K562 (cell line): ENCODE results near the gene FAM83G. TPM values are rescaled to one million over a fixed set of nuclear protein-coding genes. Genes with fewer than 3 reads are reported as not detected.

ENCODE experiments used
- ATAC-seq: fragments of 200-7000 bp; cut with Tn5 transposase; 3 replicates; pipeline ENCODE4 v1.9.1; 2020; ENCODE audit warnings: moderate library complexity
- BruUV-seq: library from RNA; stranded (reverse); fragments of 400-500 nt; replicated peaks from 2 replicates; lab custom pipeline; 2021; lab: Mats Ljungman, UMichigan
- CTCF ChIA-PET: fragments of 300-600 bp; formaldehyde crosslinking; extraction: SDS; loops from one replicate; lab custom pipeline; 2021; ENCODE audit warnings: low intra/inter-chr PET ratio; lab: Yijun Ruan, JAX
- POLR2A ChIA-PET: fragments of 300-600, 350-650 bp; sonication (Branson Sonifier 250); formaldehyde crosslinking; extraction: SDS; loops from one replicate; lab custom pipeline; 2021; ENCODE audit warnings: antibody characterized with exemption, inconsistent platforms; lab: Yijun Ruan, JAX
- DNase-seq, 4 experiments: peaks; one replicate each; pipeline versions ENCODE4 v3.0.0 to v3.0.0-alpha.2; 2011 to 2018; ENCODE audit warnings: low spot score in 3 of 4, mixed read lengths in 3 of 4; ENCODE audit errors: extremely low read depth in 1 of 4
- FAIRE-seq: peaks from 2 replicates; lab custom pipeline; 2011; peaks lifted over from hg19 to GRCh38; lab: Jason Lieb, UNC
- H2AFZ ChIP-seq: 2 replicates; pipeline ENCODE4 v1.6.0; 2011; ENCODE audit warnings: low read depth, low read length, control low read depth, inconsistent platforms
- H3K27ac ChIP-seq: fragments of 200-600 bp; 3 replicates; pipeline ENCODE4 v1.8.0; 2011; ENCODE audit warnings: low read depth, mild to moderate bottlenecking, control low read depth, inconsistent platforms, low read length, moderate library complexity, mixed read lengths; ENCODE audit errors: extremely low read depth
- H3K27me3 ChIP-seq, 2 experiments: fragments of 300-600 bp in 1 of 2; 2 replicates in 1 of 2; 3 replicates in 1 of 2; pipeline versions ENCODE4 v1.6.0 to v1.8.0; 2011; ENCODE audit warnings: inconsistent platforms in 2 of 2, low read length in 2 of 2, mild to moderate bottlenecking in 1 of 2, mixed read lengths in 1 of 2, moderate library complexity in 1 of 2; ENCODE audit not compliant: control insufficient read depth in 2 of 2, insufficient read depth in 2 of 2
- H3K36me3 ChIP-seq: fragments of 300-600 bp; 3 replicates; pipeline ENCODE4 v1.8.0; 2011; ENCODE audit warnings: mild to moderate bottlenecking, low read length, inconsistent platforms; ENCODE audit not compliant: control insufficient read depth, insufficient read depth
- H3K4me1 ChIP-seq, 2 experiments: fragments of 200-600 bp in 1 of 2; replicated peaks in 1 of 2; 2 replicates in 1 of 2; 3 replicates in 1 of 2; pipeline versions ENCODE4 v1.5.1 to v1.8.0; 2011; ENCODE audit warnings: inconsistent platforms in 2 of 2, low read length in 2 of 2, mild to moderate bottlenecking in 1 of 2, mixed read lengths in 1 of 2, moderate library complexity in 1 of 2; ENCODE audit not compliant: control insufficient read depth in 2 of 2, insufficient read depth in 2 of 2
- H3K4me2 ChIP-seq: 2 replicates; pipeline ENCODE4 v1.6.1; 2011; ENCODE audit warnings: low read length, control low read depth, inconsistent platforms, mixed read lengths; ENCODE audit not compliant: insufficient read depth
- H3K4me3 ChIP-seq: fragments of 200-600 bp; sonication (generic), shearing (Covaris generic); 2 replicates; pipeline ENCODE4 v1.5.1; 2016; ENCODE audit warnings: control low read depth, inconsistent platforms
- H3K79me2 ChIP-seq: fragments of 200-600 bp; 3 replicates; pipeline ENCODE4 v1.8.0; 2011; ENCODE audit warnings: low read length, inconsistent platforms; ENCODE audit not compliant: control insufficient read depth, insufficient read depth
- H3K9ac ChIP-seq, 2 experiments: 2 replicates each; pipeline versions ENCODE4 v1.6.0 to v1.6.1; 2011; ENCODE audit warnings: low read depth in 2 of 2, low read length in 2 of 2, control low read depth in 1 of 2, inconsistent platforms in 1 of 2, mild to moderate bottlenecking in 1 of 2, mixed read lengths in 1 of 2; ENCODE audit not compliant: insufficient read depth in 1 of 2
- H3K9me1 ChIP-seq: one replicate; pipeline ENCODE4 v1.6.0; 2011; ENCODE audit warnings: inconsistent platforms, mild to moderate bottlenecking, low read length, moderate library complexity; ENCODE audit not compliant: control insufficient read depth, insufficient read depth
- H3K9me3 ChIP-seq: replicated peaks from 2 replicates; pipeline ENCODE4 v1.5.1; 2011; ENCODE audit warnings: low read depth, low read length, inconsistent platforms; ENCODE audit not compliant: control insufficient read depth, insufficient read depth
- H4K20me1 ChIP-seq: replicated peaks from 2 replicates; pipeline ENCODE4 v1.6.1; 2011; ENCODE audit warnings: low read length, inconsistent platforms, mixed read lengths; ENCODE audit not compliant: control insufficient read depth, insufficient read depth
- ADNP ChIP-seq: fragments of 200-800 bp; sonication (Bioruptor generic); IDR thresholded peaks from 2 replicates; pipeline ENCODE4 v1.6.1; 2016; ENCODE audit warnings: missing genetic modification characterization, missing compliant biosample characterization
- CEBPG ChIP-seq, 3 experiments: fragments of 200-800 bp in 1 of 3; sonication (Bioruptor generic) in 1 of 3; sonication (generic) in 1 of 3; formaldehyde crosslinking in 1 of 3; IDR thresholded peaks in 2 of 3; conservative IDR thresholded peaks in 1 of 3; 2 replicates each; pipeline versions ENCODE4 v1.6.1 to v1.8.0; 2016 to 2022; ENCODE audit warnings: missing compliant biosample characterization in 2 of 3, missing genetic modification characterization in 2 of 3, mild to moderate bottlenecking in 1 of 3, missing genetic modification reagents in 1 of 3
- NFIC ChIP-seq: fragments of 450-650 bp; IDR thresholded peaks from 2 replicates; pipeline ENCODE4 v1.6.1; 2017; ENCODE audit warnings: mild to moderate bottlenecking, inconsistent platforms
- ZNF133 ChIP-seq: fragments of 250-450 bp; sonication (Bioruptor Pico); IDR thresholded peaks from 2 replicates; pipeline ENCODE4 v1.4.0; 2020; ENCODE audit warnings: mild to moderate bottlenecking
- WGBS: fragments of 100-300 bp; shearing (Covaris generic); methylation state at CpG from one replicate; pipeline ENCODE4 v1.1.6; 2016; ENCODE audit warnings: low coverage, mixed read lengths; ENCODE audit not compliant: insufficient coverage; ENCODE audit errors: missing lambda C conversion rate; 5-methylcytosine and 5-hydroxymethylcytosine counted together
- in situ Hi-C: fragments of 300-500 bp; cut with MboI; formaldehyde crosslinking; loops from 4 replicates; pipeline ENCODE4 v1.15.0; 2018; ENCODE audit warnings: inconsistent platforms, mixed read lengths
- intact Hi-C: fragments of 100-400 bp; cut with micrococcal nuclease; formaldehyde crosslinking; loops from 2 replicates; pipeline ENCODE4 v1.14.2; 2022
- polyA plus RNA-seq, 8 experiments: library from polyadenylated mRNA; depleted of rRNA in 4 of 8; stranded (reverse) in 5 of 8; unstranded in 3 of 8; fragments of >200 nt; fragmentation: Nextera tagmentation in 2 of 8; fragmentation: Illumina TruSeq in 1 of 8; extraction: Ambion mirVana in 2 of 8; extraction: Trizol in 1 of 8; gene quantifications; 2 replicates each; pipeline versions ENCODE4 v1.2.1 to v1.2.3, GENCODE V29; 2011 to 2014; ENCODE audit warnings: inconsistent platforms in 1 of 8, missing spikeins in 1 of 8
- total RNA-seq, 7 experiments: library from RNA; depleted of rRNA in 6 of 7; stranded (reverse); fragments of >200 nt in 6 of 7; fragmentation: Illumina TruSeq in 2 of 7; extraction: Trizol in 2 of 7; gene quantifications; 2 replicates each; pipeline versions ENCODE4 v1.2.1 to v1.2.3, GENCODE V29; 2011 to 2021; ENCODE audit warnings: low replicate concordance in 1 of 7
- TF ChIP-seq, protein P1 (sequence below): sonication (generic); formaldehyde crosslinking; IDR thresholded peaks from 2 replicates; pipeline ENCODE4 v1.8.1; 2023; ENCODE audit warnings: mild to moderate bottlenecking, missing genetic modification reagents
- TF ChIP-seq, protein P2 (sequence below), 2 experiments: fragments of 250-450 bp in 1 of 2; fragments of 450-650 bp in 1 of 2; sonication (Bioruptor Pico) in 1 of 2; IDR thresholded peaks; 2 replicates each; pipeline versions ENCODE4 v1.6.1 to v1.8.0; 2016 to 2021; ENCODE audit warnings: mild to moderate bottlenecking in 2 of 2, moderate library complexity in 2 of 2, missing compliant biosample characterization in 1 of 2, missing genetic modification characterization in 1 of 2

FAM83G gene
- total and polyA plus RNA-seq, 9 of the 15 experiments (the other 6 are each of a cell fraction or from before 2014, with no cell fraction given) = 0.04 to 10.3 (median 4.5) TPM; not detected in 1

DNA sequence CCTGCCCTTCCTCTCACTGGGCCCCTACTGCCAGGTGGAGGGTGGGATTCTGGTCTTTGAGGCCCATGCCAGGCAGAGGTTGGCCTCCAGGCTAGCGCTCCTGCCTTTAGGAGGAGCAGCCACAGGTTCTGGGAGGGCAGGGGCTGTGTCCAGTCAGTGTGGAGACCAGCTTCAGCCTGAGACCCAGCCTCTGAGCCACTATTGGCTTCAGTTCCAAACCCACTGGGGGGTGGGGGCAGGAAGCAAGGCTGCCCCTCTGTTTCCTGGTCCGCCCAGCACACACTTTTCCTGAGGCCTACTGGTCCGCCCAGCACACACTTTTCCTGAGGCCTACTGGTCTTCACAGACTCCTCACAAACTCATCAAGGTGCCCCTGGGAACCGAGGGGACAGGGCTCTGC, 36.2 kb downstream of the FAM83G start (continued):
- TF ChIP-seq ZNF133 (CRISPR knock-in tag) (no peak), CEBPG (CRISPR knock-in tag; IDR thresholded peaks at IDR 0.05) (no peak), CEBPG (tag; conservative IDR thresholded peaks at IDR 0.05 in 1 of 2, IDR thresholded peaks at IDR 0.05 in 1 of 2) (no peak), ADNP (no peak)
- TF ChIP-seq, protein P1, sequence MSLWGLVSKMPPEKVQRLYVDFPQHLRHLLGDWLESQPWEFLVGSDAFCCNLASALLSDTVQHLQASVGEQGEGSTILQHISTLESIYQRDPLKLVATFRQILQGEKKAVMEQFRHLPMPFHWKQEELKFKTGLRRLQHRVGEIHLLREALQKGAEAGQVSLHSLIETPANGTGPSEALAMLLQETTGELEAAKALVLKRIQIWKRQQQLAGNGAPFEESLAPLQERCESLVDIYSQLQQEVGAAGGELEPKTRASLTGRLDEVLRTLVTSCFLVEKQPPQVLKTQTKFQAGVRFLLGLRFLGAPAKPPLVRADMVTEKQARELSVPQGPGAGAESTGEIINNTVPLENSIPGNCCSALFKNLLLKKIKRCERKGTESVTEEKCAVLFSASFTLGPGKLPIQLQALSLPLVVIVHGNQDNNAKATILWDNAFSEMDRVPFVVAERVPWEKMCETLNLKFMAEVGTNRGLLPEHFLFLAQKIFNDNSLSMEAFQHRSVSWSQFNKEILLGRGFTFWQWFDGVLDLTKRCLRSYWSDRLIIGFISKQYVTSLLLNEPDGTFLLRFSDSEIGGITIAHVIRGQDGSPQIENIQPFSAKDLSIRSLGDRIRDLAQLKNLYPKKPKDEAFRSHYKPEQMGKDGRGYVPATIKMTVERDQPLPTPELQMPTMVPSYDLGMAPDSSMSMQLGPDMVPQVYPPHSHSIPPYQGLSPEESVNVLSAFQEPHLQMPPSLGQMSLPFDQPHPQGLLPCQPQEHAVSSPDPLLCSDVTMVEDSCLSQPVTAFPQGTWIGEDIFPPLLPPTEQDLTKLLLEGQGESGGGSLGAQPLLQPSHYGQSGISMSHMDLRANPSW (CRISPR knock-in tag) = no peak

DNA sequence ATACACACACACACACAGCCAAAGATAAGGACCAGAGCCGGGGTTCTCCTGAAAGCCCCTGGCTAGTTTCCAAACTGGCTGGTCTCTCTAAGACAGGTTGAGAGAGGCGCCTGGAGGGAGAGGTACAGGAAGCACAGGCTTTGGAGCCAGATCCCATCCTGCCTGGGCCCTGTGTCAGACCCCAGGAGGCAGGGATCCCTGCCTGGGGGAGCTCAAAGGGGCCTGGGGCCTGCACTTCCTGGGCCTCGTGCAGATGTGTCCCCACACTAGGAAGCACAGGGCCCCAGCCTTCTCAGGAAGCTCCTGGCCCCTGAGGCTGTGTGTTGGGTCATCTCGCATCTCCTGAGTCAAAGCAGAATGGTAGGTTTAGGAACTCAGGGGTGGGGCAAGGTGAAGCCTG, 36.6 kb downstream of the FAM83G start:
- peak; percentile 29 to 59 (median 43) for DNase-seq
- no peak overlapping the region for H3K27ac ChIP-seq
- CTCF ChIA-PET = no interaction called here
- H3K4me1 ChIP-seq = peaks cover 0 to 31% of the 10 kb centered on the region in 2 experiments; a peak in 3 of 5 replicates
- no peak overlapping the region for H3K4me3 ChIP-seq
- H3K36me3 ChIP-seq = peaks cover 14% of the 10 kb centered on the region; the same call in 1 of the 3 replicates
- 0% methylated on average over 1 of the region's 4 CpGs for WGBS
- H4K20me1 ChIP-seq = 0 out of 2 replicates have a peak, but pooled peaks cover 3% of the 10 kb centered on the region
- peak overlapping the region in 1 of 2 experiments; percentile 31; a peak in 1 of 4 replicates for H3K9ac ChIP-seq
- no TSS peak for BruUV-seq
- no peak overlapping the region for H2AFZ ChIP-seq
- FAIRE-seq = no peak
- no peak overlapping the region for H3K4me2 ChIP-seq
- in situ Hi-C loops = no loop called here
- H3K79me2 ChIP-seq = no peaks in the 10 kb centered on the region
- no peaks in the 10 kb centered on the region for H3K9me1 ChIP-seq
- peak; percentile 47; the same call in 1 of the 2 replicates for TF ChIP-seq NFIC
- TF ChIP-seq, protein P2, sequence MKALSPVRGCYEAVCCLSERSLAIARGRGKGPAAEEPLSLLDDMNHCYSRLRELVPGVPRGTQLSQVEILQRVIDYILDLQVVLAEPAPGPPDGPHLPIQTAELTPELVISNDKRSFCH (CRISPR knock-in tag; IDR thresholded peaks at IDR 0.05) = no peak
- TF ChIP-seq, protein P2 (tag; IDR thresholded peaks at IDR 0.05) = no peak
- TF ChIP-seq, all 486 proteins: peak for 1
- Histone ChIP-seq H3K9me3 (no peaks in the 10 kb centered on the region), H3K27me3 (no peaks in the 10 kb centered on the region)
- POLR2A ChIA-PET = interaction anchor here (1.7 kb wide), 1 partner anchor 14 kb away, joined by 4 read pairs; no protein-coding TSS in a partner anchor
- intact Hi-C loops = no loop called here
- peak; percentile 58 for ATAC-seq
